Measurements from ENCODE around the gene AIFM2.
"Not testable (repeated sequence)": the region's sequence is repeated elsewhere in the genome, so short reads cannot be mapped to it uniquely, and the experiment has no call there.

DNA sequence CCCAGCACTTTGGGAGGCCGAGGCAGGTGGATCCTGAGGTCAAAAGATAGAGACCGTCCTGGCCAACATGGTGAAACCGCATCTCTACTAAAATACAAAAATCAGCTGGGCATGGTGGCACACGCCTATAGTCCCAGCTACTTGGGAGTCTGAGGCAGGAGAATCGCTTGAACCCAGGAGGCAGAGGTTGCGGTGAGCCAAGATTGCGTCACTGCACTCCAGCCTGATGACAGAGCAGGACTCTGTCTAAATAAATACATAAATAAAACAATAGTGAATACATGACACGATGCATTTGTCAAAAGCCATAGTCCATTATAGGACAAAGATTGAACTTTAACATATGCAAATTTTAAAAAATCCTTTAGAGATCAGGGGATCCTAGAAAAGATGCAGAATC is 46.6 kb upstream of the AIFM2 start:
- TF ChIP-seq, protein P1, sequence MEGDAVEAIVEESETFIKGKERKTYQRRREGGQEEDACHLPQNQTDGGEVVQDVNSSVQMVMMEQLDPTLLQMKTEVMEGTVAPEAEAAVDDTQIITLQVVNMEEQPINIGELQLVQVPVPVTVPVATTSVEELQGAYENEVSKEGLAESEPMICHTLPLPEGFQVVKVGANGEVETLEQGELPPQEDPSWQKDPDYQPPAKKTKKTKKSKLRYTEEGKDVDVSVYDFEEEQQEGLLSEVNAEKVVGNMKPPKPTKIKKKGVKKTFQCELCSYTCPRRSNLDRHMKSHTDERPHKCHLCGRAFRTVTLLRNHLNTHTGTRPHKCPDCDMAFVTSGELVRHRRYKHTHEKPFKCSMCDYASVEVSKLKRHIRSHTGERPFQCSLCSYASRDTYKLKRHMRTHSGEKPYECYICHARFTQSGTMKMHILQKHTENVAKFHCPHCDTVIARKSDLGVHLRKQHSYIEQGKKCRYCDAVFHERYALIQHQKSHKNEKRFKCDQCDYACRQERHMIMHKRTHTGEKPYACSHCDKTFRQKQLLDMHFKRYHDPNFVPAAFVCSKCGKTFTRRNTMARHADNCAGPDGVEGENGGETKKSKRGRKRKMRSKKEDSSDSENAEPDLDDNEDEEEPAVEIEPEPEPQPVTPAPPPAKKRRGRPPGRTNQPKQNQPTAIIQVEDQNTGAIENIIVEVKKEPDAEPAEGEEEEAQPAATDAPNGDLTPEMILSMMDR (IDR thresholded peaks at IDR 0.05), result not testable (repeated sequence)
- not testable (repeated sequence) for TF ChIP-seq POLR2AphosphoS5 (IDR thresholded peaks at IDR 0.05; ENCODE audit: low read depth, low read length); TCF7L2 (IDR thresholded peaks at IDR 0.05; ENCODE audit: low read depth, low read length); SIN3A (IDR thresholded peaks at IDR 0.05; ENCODE audit: borderline replicate concordance, insufficient read depth, low read depth, low read length)

Measured in Panc1 (cell line).